A549 (cell line): ENCODE data around the gene GPR52. TPM values are rescaled to one million over a fixed set of nuclear protein-coding genes. Genes with fewer than 3 reads are reported as not detected.
A peak's percentile ranks its signal among the peaks of the same experiment; 100 is the strongest.

Experiments used
- ATAC-seq, 2 experiments: fragments of 200-7000 bp in 1 of 2; fragments of >200 bp in 1 of 2; cut with Nextera tagmentation in 1 of 2; cut with Tn5 transposase in 1 of 2; 3 replicates each; pipeline versions ENCODE4 v1.8.0 to v1.9.1; 2018 to 2020; ENCODE audit warnings: mild to moderate bottlenecking in 1 of 2, moderate library complexity in 1 of 2
- CTCF ChIA-PET: fragments of 300-600 bp; sonication (Branson Sonifier 250); formaldehyde crosslinking; extraction: SDS; loops from one replicate; lab custom pipeline; 2021; ENCODE audit warnings: antibody characterized with exemption, inconsistent platforms; lab: Yijun Ruan, JAX
- POLR2A ChIA-PET: fragments of 350-600 bp; formaldehyde crosslinking; extraction: SDS; loops from one replicate; lab custom pipeline; 2021; ENCODE audit warnings: antibody characterized with exemption, inconsistent platforms; lab: Yijun Ruan, JAX
- DNase-seq, 2 experiments: peaks; one replicate each; pipeline versions ENCODE4 v3.0.0 to v3.0.0-alpha.2; 2011 to 2016; ENCODE audit warnings: low read depth in 1 of 2, low spot score in 1 of 2
- FAIRE-seq: peaks from 2 replicates; lab custom pipeline; 2011; peaks lifted over from hg19 to GRCh38; lab: Jason Lieb, UNC
- H3K27ac ChIP-seq, 2 experiments: fragments of >200 bp; sonication (Bioruptor Twin); formaldehyde crosslinking; 3 replicates each; pipeline ENCODE4 v1.5.1; 2016 to 2017
- H3K4me1 ChIP-seq: fragments of >200 bp; sonication (Bioruptor Twin); formaldehyde crosslinking; 3 replicates; pipeline ENCODE4 v1.6.1; 2016
- H3K4me2 ChIP-seq: fragments of >200 bp; sonication (Bioruptor Twin); formaldehyde crosslinking; 3 replicates; pipeline ENCODE4 v1.6.1; 2016
- H3K4me3 ChIP-seq: fragments of >200 bp; sonication (Bioruptor Twin); formaldehyde crosslinking; 3 replicates; pipeline ENCODE4 v1.5.1; 2016
- H3K9me3 ChIP-seq: fragments of >200 bp; sonication (Bioruptor Twin); formaldehyde crosslinking; 3 replicates; pipeline ENCODE4 v1.6.1; 2016
- ATOH8 ChIP-seq: fragments of 250-450 bp; sonication (Bioruptor Pico); IDR thresholded peaks from 2 replicates; pipeline ENCODE4 v1.5.0; 2020; ENCODE audit warnings: low read depth, mild to moderate bottlenecking, moderate library complexity
- CEBPB ChIP-seq, 2 experiments: fragments of >200 bp in 1 of 2; sonication (Bioruptor Twin) in 1 of 2; formaldehyde crosslinking in 1 of 2; IDR thresholded peaks; 2 replicates each; pipeline ENCODE4 v1.6.1; 2012 to 2016
- ELK1 ChIP-seq: fragments of 150-350 bp; IDR thresholded peaks from 2 replicates; pipeline ENCODE4 v1.6.1; 2014; ENCODE audit warnings: low read depth, mild to moderate bottlenecking, low read length
- FOSB ChIP-seq: fragments of 250-450 bp; sonication (Bioruptor Pico); IDR thresholded peaks from 2 replicates; pipeline ENCODE4 v1.5.0; 2020; ENCODE audit warnings: mild to moderate bottlenecking, moderate library complexity
- FOXS1 ChIP-seq: fragments of 250-450 bp; sonication (Bioruptor Pico); IDR thresholded peaks from 2 replicates; pipeline ENCODE4 v1.5.0; 2020; ENCODE audit warnings: mild to moderate bottlenecking, moderate library complexity
- HOXB5 ChIP-seq: fragments of 250-450 bp; sonication (Bioruptor Pico); IDR thresholded peaks from 2 replicates; pipeline ENCODE4 v1.5.0; 2020; ENCODE audit warnings: mild to moderate bottlenecking, moderate library complexity
- JUNB ChIP-seq: fragments of >200 bp; sonication (Bioruptor Twin); formaldehyde crosslinking; IDR thresholded peaks from 2 replicates; pipeline ENCODE4 v1.6.1; 2016
- KDM1A ChIP-seq: fragments of 200-600 bp; sonication (generic); IDR thresholded peaks from 2 replicates; pipeline ENCODE4 v1.6.1; 2016; ENCODE audit warnings: low read depth, mild to moderate bottlenecking
- KDM5A ChIP-seq: fragments of 200-600 bp; sonication (generic); IDR thresholded peaks from 2 replicates; pipeline ENCODE4 v1.6.1; 2016; ENCODE audit warnings: antibody characterized with exemption, mild to moderate bottlenecking
- MAFK ChIP-seq: fragments of 450-650 bp; IDR thresholded peaks from 2 replicates; pipeline ENCODE4 v1.6.1; 2014; ENCODE audit not compliant: partially characterized antibody
- MAZ ChIP-seq: fragments of 150-350 bp; IDR thresholded peaks from 2 replicates; pipeline ENCODE4 v1.6.1; 2014; ENCODE audit warnings: antibody characterized with exemption, low read depth, low read length, borderline replicate concordance
- MYC ChIP-seq: IDR thresholded peaks from 2 replicates; pipeline ENCODE4 v1.6.1; 2012; ENCODE audit warnings: mild to moderate bottlenecking, inconsistent platforms, low read length, improper control_type of control experiment, borderline replicate concordance
- NFE2L2 ChIP-seq: fragments of 150-350 bp; conservative IDR thresholded peaks from 2 replicates; pipeline ENCODE4 v1.6.1; 2014; ENCODE audit warnings: low read length
- POLR2A ChIP-seq: IDR thresholded peaks from 2 replicates; pipeline ENCODE4 v1.6.1; 2012; ENCODE audit warnings: mild to moderate bottlenecking, low read length
- RCOR1 ChIP-seq: fragments of 150-350 bp; IDR thresholded peaks from 2 replicates; pipeline ENCODE4 v1.6.1; 2014; ENCODE audit warnings: antibody characterized with exemption, low read length, low read depth
- RNF2 ChIP-seq: fragments of 200-600 bp; sonication (generic); IDR thresholded peaks from 2 replicates; pipeline ENCODE4 v1.6.1; 2016; ENCODE audit warnings: low read depth, mild to moderate bottlenecking, antibody characterized with exemption, moderate library complexity, borderline replicate concordance
- TP53 ChIP-seq: fragments of 250-450 bp; sonication (Bioruptor Pico); IDR thresholded peaks from 2 replicates; pipeline ENCODE4 v1.5.0; 2021; ENCODE audit warnings: mild to moderate bottlenecking, moderate library complexity
- WGBS: methylation state at CpG from one replicate; pipeline ENCODE4 v1.1.6; 2017; ENCODE audit errors: missing lambda C conversion rate; 5-methylcytosine and 5-hydroxymethylcytosine counted together
- polyA plus RNA-seq, 4 experiments: library from polyadenylated mRNA; depleted of rRNA in 3 of 4; stranded (reverse); fragments of >200 nt; fragmentation: RNase III in 1 of 4; extraction: RNeasy Plus Mini Kit Qiagen cat#74134 plus additional on column Dnase treatment in 1 of 4; gene quantifications; 2 replicates in 3 of 4; 3 replicates in 1 of 4; pipeline ENCODE4 v1.2.3, GENCODE V29; 2011 to 2017

Gene GPR52
- polyA plus RNA-seq, 2 of the 4 experiments (the other 2 are of a cell fraction) = 0.22 TPM; not detected in 1

- Histone ChIP-seq H3K4me1 (no peaks in the 10 kb centered on the region), H3K9me3 (no peaks in the 10 kb centered on the region), H3K4me2 (no peak overlapping the region), H3K27ac (no peak overlapping the region)
- no peak for FAIRE-seq
- CTCF ChIA-PET = interaction anchor here (0.6 to 1.5 kb wide), 6 partner anchors 11 to 204 kb away, joined by 3 to 4 read pairs (median 4); no protein-coding TSS in a partner anchor
- WGBS = 96% methylated on average over 2 of the region's 2 CpGs
- ATAC-seq = no peak
- no peak for DNase-seq
- TF ChIP-seq ELK1 (no peak), RCOR1 (no peak), KDM5A (no peak), KDM1A (no peak), FOSB (no peak), HOXB5 (no peak), MAZ (no peak), MYC (no peak)
- TF ChIP-seq, all 56 proteins: peak for 0
- no peak overlapping the region for H3K4me3 ChIP-seq
- POLR2A ChIA-PET = no interaction called here
Measured at GRCh38 chr1:174465855-174466254, 18.1 kb downstream of the GPR52 start.

- Histone ChIP-seq H3K27ac (no peak overlapping the region), H3K4me3 (no peak overlapping the region), H3K9me3 (no peaks in the 10 kb centered on the region), H3K4me1 (no peaks in the 10 kb centered on the region), H3K4me2 (no peak overlapping the region)
- no peak for TF ChIP-seq JUNB
- TF ChIP-seq CEBPB (IDR thresholded peaks at IDR 0.05) = no peak
- TF ChIP-seq RNF2 = no peak
- ChIA-PET CTCF (interaction anchor here (0.9 to 1.5 kb wide), 3 partner anchors 12 to 204 kb away, joined by 3 to 4 read pairs (median 4); no protein-coding TSS in a partner anchor), POLR2A (no interaction called here)
- DNase-seq (no peak), FAIRE-seq (no peak), ATAC-seq (no peak)
- WGBS = 83% methylated on average over 8 of the region's 8 CpGs
Measured at GRCh38 chr1:174466607-174467006, 18.8 kb downstream of the GPR52 start.

- CTCF ChIA-PET = no interaction called here
- Histone ChIP-seq H3K4me1 (no peaks in the 10 kb centered on the region), H3K4me2 (no peak overlapping the region)
- WGBS = 34% methylated on average over 2 of the region's 2 CpGs
- TF ChIP-seq MAFK = peak; percentile 72
- TF ChIP-seq FOXS1 (CRISPR knock-in tag) = no peak
- TF ChIP-seq, all 56 proteins: peak for 1
- Histone ChIP-seq H3K4me3 (no peak overlapping the region), H3K27ac (no peak overlapping the region), H3K9me3 (no peaks in the 10 kb centered on the region)
- POLR2A ChIA-PET = no interaction called here
- no peak for ATAC-seq
- DNase-seq = no peak
- no peak for FAIRE-seq
Measured at GRCh38 chr1:174469052-174469451, 21.3 kb downstream of the GPR52 start.

GRCh38 chr1:174469687-174470086, 21.9 kb downstream of the GPR52 start:
- H3K4me2 ChIP-seq = no peak overlapping the region
- no peak for ATAC-seq
- no peak overlapping the region for H3K4me3 ChIP-seq
- 0% methylated on average over 1 of the region's 1 CpG for WGBS
- TF ChIP-seq NFE2L2 (no peak), TP53 (CRISPR knock-in tag) (no peak), ATOH8 (CRISPR knock-in tag) (no peak), POLR2A (no peak)
- FAIRE-seq = no peak
- ChIA-PET CTCF (interaction anchor here (0.6 kb wide), 1 partner anchor 247 kb away, joined by 3 read pairs; no protein-coding TSS in a partner anchor), POLR2A (no interaction called here)
- no peaks in the 10 kb centered on the region for H3K4me1 ChIP-seq
- no peaks in the 10 kb centered on the region for H3K9me3 ChIP-seq
- no peak overlapping the region for H3K27ac ChIP-seq
- DNase-seq = no peak
